ENCODE results near the gene TMEM167B.

The TMEM167B gene

DNA sequence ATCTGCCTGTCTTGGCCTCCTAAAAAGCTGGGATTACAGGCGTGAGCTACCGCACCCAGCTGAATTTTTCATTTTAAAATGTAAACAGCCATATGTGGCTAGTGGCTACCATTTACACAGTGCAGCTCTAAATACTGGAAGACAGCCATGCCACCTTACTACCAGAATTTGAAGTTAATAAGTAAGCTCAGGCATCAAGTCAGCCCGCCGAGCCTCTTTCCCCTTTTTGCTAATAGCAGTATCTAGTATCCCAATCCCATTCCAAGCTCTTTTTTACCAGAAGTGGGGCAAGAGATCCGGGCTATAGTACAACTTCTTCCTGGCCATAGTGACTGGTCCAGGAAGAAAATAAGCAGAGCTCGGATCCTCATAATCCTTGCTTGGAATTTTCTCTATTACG, 29.9 kb upstream of the TMEM167B start:
- Histone ChIP-seq H3K27me3 (ENCODE audit: insufficient read depth, low read length, poor library complexity) (no peaks in the 10 kb centered on the region), H3K27ac (ENCODE audit: low read length) (no peak overlapping the region), H3K9ac (ENCODE audit: low read depth, low read length) (no peak overlapping the region), H3K79me2 (ENCODE audit: insufficient read depth, low read length) (no peaks in the 10 kb centered on the region), H3K4me3 (ENCODE audit: low read depth in 1 of 2, low read length in 2 of 2) (no peak overlapping the region), H4K20me1 (ENCODE audit: insufficient read depth, low read length) (no peaks in the 10 kb centered on the region), H2AFZ (ENCODE audit: low read depth, low read length) (no peak overlapping the region), H3K4me1 (ENCODE audit: insufficient read depth, low read length) (no peaks in the 10 kb centered on the region), H3K4me2 (ENCODE audit: insufficient read depth, low read length) (no peak overlapping the region), H3K9me3 (ENCODE audit: insufficient read depth, low read length, severe bottlenecking) (no peaks in the 10 kb centered on the region), H3K36me3 (ENCODE audit: insufficient read depth, low read length) (peaks cover 15% of the 10 kb centered on the region; the same call in 1 of the 2 replicates)
- ATAC-seq (ENCODE audit: insufficient read depth, low read depth) (no peak), DNase-seq (no peak)
- TF ChIP-seq, protein P1, sequence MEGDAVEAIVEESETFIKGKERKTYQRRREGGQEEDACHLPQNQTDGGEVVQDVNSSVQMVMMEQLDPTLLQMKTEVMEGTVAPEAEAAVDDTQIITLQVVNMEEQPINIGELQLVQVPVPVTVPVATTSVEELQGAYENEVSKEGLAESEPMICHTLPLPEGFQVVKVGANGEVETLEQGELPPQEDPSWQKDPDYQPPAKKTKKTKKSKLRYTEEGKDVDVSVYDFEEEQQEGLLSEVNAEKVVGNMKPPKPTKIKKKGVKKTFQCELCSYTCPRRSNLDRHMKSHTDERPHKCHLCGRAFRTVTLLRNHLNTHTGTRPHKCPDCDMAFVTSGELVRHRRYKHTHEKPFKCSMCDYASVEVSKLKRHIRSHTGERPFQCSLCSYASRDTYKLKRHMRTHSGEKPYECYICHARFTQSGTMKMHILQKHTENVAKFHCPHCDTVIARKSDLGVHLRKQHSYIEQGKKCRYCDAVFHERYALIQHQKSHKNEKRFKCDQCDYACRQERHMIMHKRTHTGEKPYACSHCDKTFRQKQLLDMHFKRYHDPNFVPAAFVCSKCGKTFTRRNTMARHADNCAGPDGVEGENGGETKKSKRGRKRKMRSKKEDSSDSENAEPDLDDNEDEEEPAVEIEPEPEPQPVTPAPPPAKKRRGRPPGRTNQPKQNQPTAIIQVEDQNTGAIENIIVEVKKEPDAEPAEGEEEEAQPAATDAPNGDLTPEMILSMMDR (IDR thresholded peaks at IDR 0.05; ENCODE audit: borderline replicate concordance, extremely low read depth, low read length, poor library complexity, severe bottlenecking), result no peak
- no peak for TF ChIP-seq EZH2 (IDR thresholded peaks at IDR 0.05; ENCODE audit: borderline replicate concordance, low read depth, low read length, severe bottlenecking)

DNA sequence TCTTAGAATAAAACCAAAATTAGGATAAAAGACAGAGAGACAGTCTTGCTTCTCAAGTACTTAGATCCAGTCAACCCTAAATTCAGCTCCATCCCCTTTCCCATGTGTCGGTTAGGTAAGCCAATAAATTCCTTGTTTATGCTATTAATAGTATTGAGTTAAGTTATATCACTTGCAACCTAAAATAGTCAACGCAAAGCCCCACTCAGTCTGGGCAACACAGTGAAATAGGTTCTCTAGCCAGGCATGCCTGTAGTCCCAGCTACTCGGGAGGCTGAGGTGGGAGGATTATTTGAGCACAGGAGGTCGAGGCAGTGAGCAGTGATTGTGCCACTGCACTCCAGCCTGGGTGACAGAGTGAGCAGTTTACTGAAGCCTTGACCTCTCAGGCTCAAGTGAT, 29.4 kb upstream of the TMEM167B start:
- no peak for ATAC-seq (ENCODE audit: insufficient read depth, low read depth)
- TF ChIP-seq, protein P1 (IDR thresholded peaks at IDR 0.05; ENCODE audit: borderline replicate concordance, extremely low read depth, low read length, poor library complexity, severe bottlenecking), result no peak
- H2AFZ ChIP-seq (ENCODE audit: low read depth, low read length), result no peak overlapping the region
- no peak for DNase-seq
- no peak overlapping the region for H3K27ac ChIP-seq (ENCODE audit: low read length)
- H3K4me1 ChIP-seq (ENCODE audit: insufficient read depth, low read length), result no peaks in the 10 kb centered on the region
- no peak overlapping the region for H3K4me3 ChIP-seq (ENCODE audit: low read depth in 1 of 2, low read length in 2 of 2)
- H4K20me1 ChIP-seq (ENCODE audit: insufficient read depth, low read length), result no peaks in the 10 kb centered on the region
- no peaks in the 10 kb centered on the region for H3K79me2 ChIP-seq (ENCODE audit: insufficient read depth, low read length)
- H3K4me2 ChIP-seq (ENCODE audit: insufficient read depth, low read length), result no peak overlapping the region
- H3K36me3 ChIP-seq (ENCODE audit: insufficient read depth, low read length), result peaks cover 15% of the 10 kb centered on the region; the same call in 1 of the 2 replicates
- H3K9me3 ChIP-seq (ENCODE audit: insufficient read depth, low read length, severe bottlenecking), result no peaks in the 10 kb centered on the region
- no peaks in the 10 kb centered on the region for H3K27me3 ChIP-seq (ENCODE audit: insufficient read depth, low read length, poor library complexity)
- no peak overlapping the region for H3K9ac ChIP-seq (ENCODE audit: low read depth, low read length)

DNA sequence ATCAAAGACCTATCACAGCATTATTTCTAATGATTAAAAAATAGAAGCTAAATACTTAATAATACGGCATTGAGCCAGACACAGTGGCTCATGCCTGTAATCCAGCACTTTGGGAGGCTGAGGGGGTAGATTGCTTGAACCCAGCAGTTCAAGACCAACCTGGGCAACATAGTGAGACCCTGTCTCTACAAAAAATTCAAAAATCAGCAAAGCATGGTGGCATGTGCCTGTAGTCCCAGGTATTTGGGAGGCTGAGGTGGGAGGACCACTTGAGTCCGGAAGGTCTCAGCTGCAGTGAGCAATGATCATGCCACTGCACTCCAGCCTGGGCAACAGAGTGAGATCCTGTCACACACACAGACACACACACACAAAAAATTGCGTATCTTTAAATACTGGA, 25.4 kb upstream of the TMEM167B start:
- H4K20me1 ChIP-seq (ENCODE audit: insufficient read depth, low read length), result no peaks in the 10 kb centered on the region
- no peaks in the 10 kb centered on the region for H3K27me3 ChIP-seq (ENCODE audit: insufficient read depth, low read length, poor library complexity)
- H3K27ac ChIP-seq (ENCODE audit: low read length), result no peak overlapping the region
- ATAC-seq (ENCODE audit: insufficient read depth, low read depth) (no peak), DNase-seq (no peak)
- no peak overlapping the region for H3K4me2 ChIP-seq (ENCODE audit: insufficient read depth, low read length)
- no peak overlapping the region for H3K9ac ChIP-seq (ENCODE audit: low read depth, low read length)
- no peak overlapping the region for H2AFZ ChIP-seq (ENCODE audit: low read depth, low read length)
- no peaks in the 10 kb centered on the region for H3K4me1 ChIP-seq (ENCODE audit: insufficient read depth, low read length)
- peaks cover 21% of the 10 kb centered on the region; the same call in 1 of the 2 replicates for H3K36me3 ChIP-seq (ENCODE audit: insufficient read depth, low read length)
- no peaks in the 10 kb centered on the region for H3K79me2 ChIP-seq (ENCODE audit: insufficient read depth, low read length)
- H3K4me3 ChIP-seq (ENCODE audit: low read depth in 1 of 2, low read length in 2 of 2), result no peak overlapping the region
- TF ChIP-seq, protein P1 (IDR thresholded peaks at IDR 0.05; ENCODE audit: borderline replicate concordance, extremely low read depth, low read length, poor library complexity, severe bottlenecking), result no peak
- TF ChIP-seq EZH2 (IDR thresholded peaks at IDR 0.05; ENCODE audit: borderline replicate concordance, low read depth, low read length, severe bottlenecking), result no peak
- H3K9me3 ChIP-seq (ENCODE audit: insufficient read depth, low read length, severe bottlenecking), result no peaks in the 10 kb centered on the region

DNA sequence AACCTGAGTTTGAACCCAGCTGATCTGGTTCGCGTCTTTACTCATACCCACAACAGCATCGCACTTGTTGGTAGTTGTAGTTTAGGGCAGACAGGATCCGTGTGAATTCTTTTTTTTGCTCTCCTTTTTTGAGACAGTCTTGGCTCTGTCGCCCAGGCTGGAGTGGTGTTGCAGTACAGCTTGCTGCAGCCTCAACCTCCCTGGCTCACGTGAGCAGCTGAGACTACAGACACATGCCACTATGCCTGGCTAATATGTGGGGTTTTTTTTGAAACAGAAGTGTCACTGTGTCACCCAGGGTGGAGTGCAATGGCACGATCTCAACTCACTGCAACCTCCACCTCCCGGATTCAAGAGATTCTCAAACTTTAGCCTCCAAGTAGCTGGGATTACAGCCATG, 22.7 kb upstream of the TMEM167B start:
- H3K27ac ChIP-seq (ENCODE audit: low read length), result no peak overlapping the region
- H3K9ac ChIP-seq (ENCODE audit: low read depth, low read length), result no peak overlapping the region
- no peaks in the 10 kb centered on the region for H3K27me3 ChIP-seq (ENCODE audit: insufficient read depth, low read length, poor library complexity)
- H4K20me1 ChIP-seq (ENCODE audit: insufficient read depth, low read length), result no peaks in the 10 kb centered on the region
- H3K4me2 ChIP-seq (ENCODE audit: insufficient read depth, low read length), result no peak overlapping the region
- ATAC-seq (ENCODE audit: insufficient read depth, low read depth), result no peak
- H3K4me3 ChIP-seq (ENCODE audit: low read depth in 1 of 2, low read length in 2 of 2), result no peak overlapping the region
- TF ChIP-seq, protein P1 (IDR thresholded peaks at IDR 0.05; ENCODE audit: borderline replicate concordance, extremely low read depth, low read length, poor library complexity, severe bottlenecking), result no peak
- TF ChIP-seq EZH2 (IDR thresholded peaks at IDR 0.05; ENCODE audit: borderline replicate concordance, low read depth, low read length, severe bottlenecking), result no peak
- peaks cover 4% of the 10 kb centered on the region; the same call in 1 of the 2 replicates for H3K79me2 ChIP-seq (ENCODE audit: insufficient read depth, low read length)
- H2AFZ ChIP-seq (ENCODE audit: low read depth, low read length), result no peak overlapping the region
- no peaks in the 10 kb centered on the region for H3K4me1 ChIP-seq (ENCODE audit: insufficient read depth, low read length)
- H3K9me3 ChIP-seq (ENCODE audit: insufficient read depth, low read length, severe bottlenecking), result no peaks in the 10 kb centered on the region
- DNase-seq, result no peak
- H3K36me3 ChIP-seq (ENCODE audit: insufficient read depth, low read length), result peaks cover 21% of the 10 kb centered on the region; the same call in 1 of the 2 replicates

All from DND-41 (cell line).